GM12892 (cell line): ENCODE data around the gene COX7A2L.

ENCODE experiments used
- POLR2A ChIP-seq: IDR thresholded peaks from 2 replicates; pipeline ENCODE4 v1.6.1; 2011; ENCODE audit warnings: low read depth, low read length, control low read depth
- POLR2AphosphoS5 ChIP-seq: IDR thresholded peaks from 2 replicates; pipeline ENCODE4 v1.6.1; 2011; ENCODE audit warnings: low read depth, low read length, control low read depth
- TAF1 ChIP-seq: IDR thresholded peaks from 2 replicates; pipeline ENCODE4 v1.6.1; 2011; ENCODE audit warnings: low read depth, mild to moderate bottlenecking, control low read depth, low read length, borderline replicate concordance

DNA sequence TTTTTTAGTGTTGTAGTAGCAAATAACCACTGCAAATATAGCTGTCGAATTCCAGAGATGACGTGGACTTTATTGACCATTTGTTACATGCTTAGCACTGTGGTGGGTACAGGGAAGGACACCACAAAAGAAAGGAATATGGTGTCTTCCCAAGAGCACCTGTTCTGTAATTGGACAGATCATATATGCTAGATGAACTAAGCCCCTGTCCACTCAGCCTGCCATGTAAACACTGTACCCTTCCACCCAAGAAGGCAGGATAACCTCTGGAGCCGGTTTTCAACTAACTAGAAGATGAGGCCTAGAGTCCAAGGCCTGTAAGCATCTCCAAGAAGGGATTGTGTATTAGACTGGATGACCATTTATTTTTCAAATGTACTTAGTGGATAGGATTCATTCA, 44.1 kb downstream of the COX7A2L start:
- no peak for TF ChIP-seq POLR2A
- TF ChIP-seq POLR2AphosphoS5, result no peak
- no peak for TF ChIP-seq TAF1
